Measurements from ENCODE around the gene CBARP.

CBARP gene

DNA sequence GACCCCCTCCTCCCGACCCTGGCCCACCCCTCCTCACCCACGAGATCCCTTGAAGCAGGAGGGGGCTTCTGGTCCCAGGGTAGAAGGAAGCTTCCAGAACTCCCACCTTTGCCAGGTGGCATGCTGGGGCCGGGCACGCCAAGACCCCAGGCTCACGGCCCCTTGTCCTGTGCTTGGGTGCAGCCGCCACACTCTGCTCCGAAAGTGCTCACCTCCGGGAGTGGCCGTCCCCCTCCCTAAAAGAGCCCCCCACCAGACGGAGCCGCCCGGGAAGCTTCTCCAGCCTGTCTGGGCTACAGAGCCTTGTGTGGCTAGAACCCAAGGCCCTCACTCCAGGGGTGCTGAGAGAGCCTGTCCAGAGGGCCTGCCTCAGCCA, 46.1 kb upstream of the CBARP start:
- Histone ChIP-seq H3K4me3 (ENCODE audit: control insufficient read depth in 1 of 7, extremely low read depth in 1 of 7, insufficient read depth in 4 of 7, low read depth in 2 of 7, low read length in 6 of 7) (no peak overlapping the region), H3K27ac (ENCODE audit: insufficient read depth in 1 of 2, low read depth in 1 of 2, low read length in 2 of 2, poor library complexity in 1 of 2, severe bottlenecking in 2 of 2) (no peak overlapping the region), H3K27me3 (replicated peaks in 2 of 5; ENCODE audit: control insufficient read depth in 4 of 5, insufficient read depth in 5 of 5, low read length in 4 of 5) (peaks cover 0 to 57% (median 31%) of the 10 kb centered on the region in 5 experiments), H3K4me1 (ENCODE audit: control extremely low read depth in 1 of 4, control insufficient read depth in 4 of 4, insufficient read depth in 4 of 4, low read length in 3 of 4) (peaks cover 0 to 10% (median 7%) of the 10 kb centered on the region in 4 experiments), H3K9me3 (ENCODE audit: control extremely low read depth in 1 of 5, control insufficient read depth in 4 of 5, insufficient read depth in 2 of 5, low read depth in 1 of 5, low read length in 4 of 5) (no peaks in the 10 kb centered on the region), H3K36me3 (ENCODE audit: control insufficient read depth in 4 of 4, insufficient read depth in 4 of 4, low read length in 3 of 4) (peaks cover 0 to 13% (median 5%) of the 10 kb centered on the region in 4 experiments)
- POLR2A ChIA-PET = no interaction called here
- no peak for DNase-seq
- 92% methylated on average over 10 of the region's 12 CpGs for WGBS (ENCODE audit: insufficient coverage)
- CTCF ChIA-PET = interaction anchor here (1.0 to 1.2 kb wide), 2 partner anchors 32 to 88 kb away, joined by 3 read pairs; no protein-coding TSS in a partner anchor

GRCh38 chr19:1283207-1283916, 45.6 kb upstream of the CBARP start:
- 85% methylated on average over 21 of the region's 29 CpGs for WGBS (ENCODE audit: insufficient coverage)
- Histone ChIP-seq H3K27ac (ENCODE audit: insufficient read depth in 1 of 2, low read depth in 1 of 2, low read length in 2 of 2, poor library complexity in 1 of 2, severe bottlenecking in 2 of 2) (no peak overlapping the region), H3K4me3 (ENCODE audit: control insufficient read depth in 1 of 7, extremely low read depth in 1 of 7, insufficient read depth in 4 of 7, low read depth in 2 of 7, low read length in 6 of 7) (no peak overlapping the region), H3K36me3 (ENCODE audit: control insufficient read depth in 4 of 4, insufficient read depth in 4 of 4, low read length in 3 of 4) (peaks cover 0 to 18% (median 9%) of the 10 kb centered on the region in 4 experiments), H3K4me1 (ENCODE audit: control extremely low read depth in 1 of 4, control insufficient read depth in 4 of 4, insufficient read depth in 4 of 4, low read length in 3 of 4) (peaks cover 0 to 10% (median 7%) of the 10 kb centered on the region in 4 experiments), H3K9me3 (ENCODE audit: control extremely low read depth in 1 of 5, control insufficient read depth in 4 of 5, insufficient read depth in 2 of 5, low read depth in 1 of 5, low read length in 4 of 5) (no peaks in the 10 kb centered on the region), H3K27me3 (replicated peaks in 2 of 5; ENCODE audit: control insufficient read depth in 4 of 5, insufficient read depth in 5 of 5, low read length in 4 of 5) (peaks cover 0 to 52% (median 29%) of the 10 kb centered on the region in 5 experiments)
- POLR2A ChIA-PET = no interaction called here
- DNase-seq = no peak
- CTCF ChIA-PET = interaction anchor here (1.0 to 1.2 kb wide), 3 partner anchors 33 to 89 kb away, joined by 3 read pairs; no protein-coding TSS in a partner anchor

DNA sequence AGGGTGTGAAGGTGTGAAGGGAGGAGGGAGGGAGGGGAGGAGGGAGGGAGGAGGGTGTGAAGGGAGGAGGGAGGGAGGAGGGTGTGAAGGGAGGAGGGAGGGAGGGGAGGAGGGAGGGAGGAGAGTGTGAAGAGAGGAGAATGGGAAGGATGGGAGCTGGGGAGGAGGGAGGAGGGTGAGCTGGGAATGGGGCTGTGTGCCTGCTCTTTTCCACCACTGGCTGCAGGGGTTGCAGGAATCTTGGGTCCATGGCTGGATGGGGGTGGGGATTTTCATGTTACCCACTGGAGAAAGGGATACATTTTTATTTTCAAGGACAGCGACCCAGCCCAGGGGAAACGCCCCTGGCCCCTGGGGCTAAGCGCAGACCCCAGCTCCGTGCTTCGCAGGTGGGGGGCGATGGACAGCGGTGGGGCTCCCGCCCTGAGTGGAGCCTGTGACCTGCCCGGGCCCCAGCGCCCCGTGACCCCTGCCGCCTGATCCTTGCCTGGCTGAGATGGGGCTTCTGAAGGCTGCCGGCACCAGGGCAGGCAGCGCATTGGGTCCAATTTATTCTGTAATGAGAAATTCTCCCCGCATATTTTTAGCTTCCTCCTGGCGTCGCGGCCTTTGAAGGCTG, 44.9 kb upstream of the CBARP start:
- 85% methylated on average over 18 of the region's 18 CpGs for WGBS (ENCODE audit: insufficient coverage)
- POLR2A ChIA-PET = no interaction called here
- Histone ChIP-seq H3K4me3 (ENCODE audit: control insufficient read depth in 1 of 7, extremely low read depth in 1 of 7, insufficient read depth in 4 of 7, low read depth in 2 of 7, low read length in 6 of 7) (no peak overlapping the region), H3K27me3 (replicated peaks in 2 of 5; ENCODE audit: control insufficient read depth in 4 of 5, insufficient read depth in 5 of 5, low read length in 4 of 5) (peaks cover 0 to 45% (median 27%) of the 10 kb centered on the region in 5 experiments), H3K9me3 (ENCODE audit: control extremely low read depth in 1 of 5, control insufficient read depth in 4 of 5, insufficient read depth in 2 of 5, low read depth in 1 of 5, low read length in 4 of 5) (no peaks in the 10 kb centered on the region), H3K27ac (ENCODE audit: insufficient read depth in 1 of 2, low read depth in 1 of 2, low read length in 2 of 2, poor library complexity in 1 of 2, severe bottlenecking in 2 of 2) (no peak overlapping the region), H3K4me1 (ENCODE audit: control extremely low read depth in 1 of 4, control insufficient read depth in 4 of 4, insufficient read depth in 4 of 4, low read length in 3 of 4) (peaks cover 0 to 9% (median 3%) of the 10 kb centered on the region in 4 experiments), H3K36me3 (ENCODE audit: control insufficient read depth in 4 of 4, insufficient read depth in 4 of 4, low read length in 3 of 4) (peaks cover 0 to 22% (median 11%) of the 10 kb centered on the region in 4 experiments)
- CTCF ChIA-PET = interaction anchor here (1.0 to 1.2 kb wide), 2 partner anchors 34 to 90 kb away, joined by 3 read pairs; no protein-coding TSS in a partner anchor
- DNase-seq = no peak

- Histone ChIP-seq H3K27me3 (replicated peaks in 2 of 5; ENCODE audit: control insufficient read depth in 4 of 5, insufficient read depth in 5 of 5, low read length in 4 of 5) (peaks cover 0 to 35% (median 21%) of the 10 kb centered on the region in 5 experiments), H3K36me3 (ENCODE audit: control insufficient read depth in 4 of 4, insufficient read depth in 4 of 4, low read length in 3 of 4) (peaks cover 0 to 27% (median 11%) of the 10 kb centered on the region in 4 experiments), H3K9me3 (ENCODE audit: control extremely low read depth in 1 of 5, control insufficient read depth in 4 of 5, insufficient read depth in 2 of 5, low read depth in 1 of 5, low read length in 4 of 5) (no peaks in the 10 kb centered on the region), H3K4me3 (ENCODE audit: control insufficient read depth in 1 of 7, extremely low read depth in 1 of 7, insufficient read depth in 4 of 7, low read depth in 2 of 7, low read length in 6 of 7) (no peak overlapping the region), H3K4me1 (ENCODE audit: control extremely low read depth in 1 of 4, control insufficient read depth in 4 of 4, insufficient read depth in 4 of 4, low read length in 3 of 4) (peaks cover 0 to 12% (median 6%) of the 10 kb centered on the region in 4 experiments), H3K27ac (ENCODE audit: insufficient read depth in 1 of 2, low read depth in 1 of 2, low read length in 2 of 2, poor library complexity in 1 of 2, severe bottlenecking in 2 of 2) (no peak overlapping the region)
- 91% methylated on average over 13 of the region's 15 CpGs for WGBS (ENCODE audit: insufficient coverage)
- POLR2A ChIA-PET = no interaction called here
- DNase-seq = no peak
- CTCF ChIA-PET = interaction anchor here (1.0 to 4.8 kb wide), 2 partner anchors 90 to 91 kb away, joined by 3 to 60 read pairs; no protein-coding TSS in a partner anchor
Measured at GRCh38 chr19:1281569-1282287, 43.9 kb upstream of the CBARP start.

DNA sequence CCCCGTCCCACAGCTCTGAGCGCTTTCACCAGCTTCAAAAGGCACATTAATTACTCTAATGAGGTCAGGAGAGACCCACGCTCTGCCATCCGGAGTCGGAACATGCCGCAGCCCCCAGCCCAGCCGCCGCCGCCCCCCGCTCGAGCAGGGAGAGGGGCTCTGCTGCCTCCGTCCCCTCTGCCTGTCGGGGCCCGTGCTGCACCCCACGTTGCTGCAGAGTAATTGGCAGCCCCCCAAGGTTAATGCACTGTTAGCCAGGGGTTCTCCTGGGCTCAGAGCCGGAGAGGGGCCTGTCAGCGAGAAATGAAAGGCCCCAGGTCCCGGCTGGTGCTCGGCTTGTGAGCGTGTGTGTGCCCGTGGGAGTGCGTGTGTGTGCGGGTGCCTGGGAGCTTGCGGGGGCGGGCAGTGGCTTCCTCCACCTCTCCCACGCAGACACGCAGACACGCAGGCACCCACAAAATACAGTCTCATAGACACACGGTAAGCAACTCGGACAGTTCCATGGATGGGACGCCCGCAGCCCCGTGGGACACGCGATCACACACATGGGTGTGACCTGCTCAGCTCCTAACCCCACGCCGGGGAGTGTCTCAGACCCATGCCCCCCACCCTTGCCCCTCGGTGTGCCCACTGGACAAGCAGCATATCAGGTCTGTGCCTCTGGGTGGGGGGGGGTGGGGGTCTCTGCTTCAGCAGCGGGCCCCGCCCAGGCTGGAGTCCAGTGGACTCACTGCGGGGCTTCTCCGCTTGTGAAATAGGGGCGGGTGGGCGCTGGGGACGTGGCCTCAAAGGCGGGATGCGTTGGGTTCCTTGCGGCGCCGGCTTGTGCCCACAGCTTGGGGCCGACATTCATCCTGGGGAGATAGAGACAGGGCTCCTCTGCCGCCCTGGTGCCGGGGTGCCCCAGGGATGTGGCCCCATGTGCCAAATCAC, 43.1 kb upstream of the CBARP start:
- Histone ChIP-seq H3K4me1 (ENCODE audit: control extremely low read depth in 1 of 4, control insufficient read depth in 4 of 4, insufficient read depth in 4 of 4, low read length in 3 of 4) (peaks cover 0 to 14% (median 12%) of the 10 kb centered on the region in 4 experiments), H3K9me3 (ENCODE audit: control extremely low read depth in 1 of 5, control insufficient read depth in 4 of 5, insufficient read depth in 2 of 5, low read depth in 1 of 5, low read length in 4 of 5) (no peaks in the 10 kb centered on the region), H3K27ac (ENCODE audit: insufficient read depth in 1 of 2, low read depth in 1 of 2, low read length in 2 of 2, poor library complexity in 1 of 2, severe bottlenecking in 2 of 2) (no peak overlapping the region), H3K4me3 (ENCODE audit: control insufficient read depth in 1 of 7, extremely low read depth in 1 of 7, insufficient read depth in 4 of 7, low read depth in 2 of 7, low read length in 6 of 7) (no peak overlapping the region), H3K27me3 (replicated peaks in 2 of 5; ENCODE audit: control insufficient read depth in 4 of 5, insufficient read depth in 5 of 5, low read length in 4 of 5) (peaks cover 0 to 30% (median 18%) of the 10 kb centered on the region in 5 experiments), H3K36me3 (ENCODE audit: control insufficient read depth in 4 of 4, insufficient read depth in 4 of 4, low read length in 3 of 4) (peaks cover 0 to 27% (median 11%) of the 10 kb centered on the region in 4 experiments)
- WGBS (ENCODE audit: insufficient coverage) = 97% methylated on average over 45 of the region's 53 CpGs
- DNase-seq = no peak
- POLR2A ChIA-PET = no interaction called here
- CTCF ChIA-PET = interaction anchor here (1.3 to 4.8 kb wide), 4 partner anchors 31 to 91 kb away, joined by 4 to 60 read pairs (median 4); a partner anchor contains a TSS

GRCh38 chr19:1279782-1280341, 42.1 kb upstream of the CBARP start:
- Histone ChIP-seq H3K9me3 (ENCODE audit: control extremely low read depth in 1 of 5, control insufficient read depth in 4 of 5, insufficient read depth in 2 of 5, low read depth in 1 of 5, low read length in 4 of 5) (no peaks in the 10 kb centered on the region), H3K27ac (ENCODE audit: insufficient read depth in 1 of 2, low read depth in 1 of 2, low read length in 2 of 2, poor library complexity in 1 of 2, severe bottlenecking in 2 of 2) (no peak overlapping the region), H3K4me1 (ENCODE audit: control extremely low read depth in 1 of 4, control insufficient read depth in 4 of 4, insufficient read depth in 4 of 4, low read length in 3 of 4) (peaks cover 0 to 20% (median 17%) of the 10 kb centered on the region in 4 experiments), H3K27me3 (replicated peaks in 2 of 5; ENCODE audit: control insufficient read depth in 4 of 5, insufficient read depth in 5 of 5, low read length in 4 of 5) (peaks cover 0 to 24% (median 13%) of the 10 kb centered on the region in 5 experiments), H3K36me3 (ENCODE audit: control insufficient read depth in 4 of 4, insufficient read depth in 4 of 4, low read length in 3 of 4) (peaks cover 0 to 28% (median 11%) of the 10 kb centered on the region in 4 experiments), H3K4me3 (ENCODE audit: control insufficient read depth in 1 of 7, extremely low read depth in 1 of 7, insufficient read depth in 4 of 7, low read depth in 2 of 7, low read length in 6 of 7) (no peak overlapping the region)
- CTCF ChIA-PET = interaction anchor here (0.6 to 4.8 kb wide), 13 partner anchors 11 to 100 kb away, joined by 3 to 60 read pairs (median 4); a partner anchor contains a TSS
- WGBS (ENCODE audit: insufficient coverage) = 46% methylated on average over 9 of the region's 10 CpGs
- POLR2A ChIA-PET = interaction anchor here (0.6 to 0.8 kb wide), 2 partner anchors 11 to 35 kb away, joined by 3 read pairs; partner anchors contain the start of gene CIRBP
- DNase-seq = peak; percentile 83 to 90 (median 84)

Data from common myeloid progenitor, CD34-positive (primary cell).